ENCODE results near the gene LUC7L3.
"Not testable (repeated sequence)": the region's sequence is repeated elsewhere in the genome, so short reads cannot be mapped to it uniquely, and the experiment has no call there.

The LUC7L3 gene

DNA sequence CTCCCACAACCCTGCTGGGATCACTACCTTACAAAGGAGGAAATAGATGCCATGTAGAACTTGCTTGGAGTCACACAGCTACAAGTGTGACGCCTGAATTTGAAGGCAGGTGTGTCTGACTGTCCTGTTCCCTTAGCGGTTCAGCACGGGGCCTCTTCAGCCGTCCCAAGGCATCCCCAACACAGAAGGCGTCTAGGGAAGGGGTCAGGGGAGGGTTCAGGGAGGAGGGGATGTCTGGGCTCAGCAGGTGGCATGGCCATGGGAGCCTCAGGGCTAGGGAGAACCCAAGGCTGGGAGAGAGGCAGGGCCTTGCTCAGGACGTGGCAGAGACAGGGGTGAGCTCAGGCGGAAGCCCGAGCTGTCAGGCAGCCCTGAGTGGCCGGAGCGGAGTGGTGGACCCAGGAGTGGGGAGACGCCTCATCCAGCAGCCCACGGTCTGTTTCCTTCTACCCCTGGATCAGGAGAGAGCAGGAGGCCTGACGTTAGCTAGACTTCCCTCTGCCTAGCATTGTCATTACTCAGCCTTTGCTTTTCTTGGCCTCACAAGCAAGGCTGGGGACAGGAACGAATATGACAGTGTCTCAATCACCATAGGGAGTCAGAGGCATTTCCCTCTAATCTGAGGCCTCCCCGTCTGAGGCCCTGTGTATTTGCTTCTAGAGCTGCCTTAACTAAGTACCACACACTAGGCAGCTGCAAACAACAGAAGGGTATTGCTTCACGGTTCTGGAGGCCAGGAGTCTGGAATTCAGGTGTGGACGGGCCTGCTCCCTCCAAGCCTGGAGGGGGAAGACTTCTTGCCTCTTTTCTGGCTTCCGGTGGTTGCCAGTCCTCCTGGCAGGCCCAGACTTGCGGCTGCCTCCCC is 79.3 kb downstream of the LUC7L3 start:
- TF ChIP-seq, protein P1, sequence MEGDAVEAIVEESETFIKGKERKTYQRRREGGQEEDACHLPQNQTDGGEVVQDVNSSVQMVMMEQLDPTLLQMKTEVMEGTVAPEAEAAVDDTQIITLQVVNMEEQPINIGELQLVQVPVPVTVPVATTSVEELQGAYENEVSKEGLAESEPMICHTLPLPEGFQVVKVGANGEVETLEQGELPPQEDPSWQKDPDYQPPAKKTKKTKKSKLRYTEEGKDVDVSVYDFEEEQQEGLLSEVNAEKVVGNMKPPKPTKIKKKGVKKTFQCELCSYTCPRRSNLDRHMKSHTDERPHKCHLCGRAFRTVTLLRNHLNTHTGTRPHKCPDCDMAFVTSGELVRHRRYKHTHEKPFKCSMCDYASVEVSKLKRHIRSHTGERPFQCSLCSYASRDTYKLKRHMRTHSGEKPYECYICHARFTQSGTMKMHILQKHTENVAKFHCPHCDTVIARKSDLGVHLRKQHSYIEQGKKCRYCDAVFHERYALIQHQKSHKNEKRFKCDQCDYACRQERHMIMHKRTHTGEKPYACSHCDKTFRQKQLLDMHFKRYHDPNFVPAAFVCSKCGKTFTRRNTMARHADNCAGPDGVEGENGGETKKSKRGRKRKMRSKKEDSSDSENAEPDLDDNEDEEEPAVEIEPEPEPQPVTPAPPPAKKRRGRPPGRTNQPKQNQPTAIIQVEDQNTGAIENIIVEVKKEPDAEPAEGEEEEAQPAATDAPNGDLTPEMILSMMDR (conservative IDR thresholded peaks at IDR 0.05; ENCODE audit: low read depth, low read length) = no peak
- no peak for DNase-seq (ENCODE audit: low read depth)
- H3K4me3 ChIP-seq (ENCODE audit: low read depth, low read length) = no peak overlapping the region

DNA sequence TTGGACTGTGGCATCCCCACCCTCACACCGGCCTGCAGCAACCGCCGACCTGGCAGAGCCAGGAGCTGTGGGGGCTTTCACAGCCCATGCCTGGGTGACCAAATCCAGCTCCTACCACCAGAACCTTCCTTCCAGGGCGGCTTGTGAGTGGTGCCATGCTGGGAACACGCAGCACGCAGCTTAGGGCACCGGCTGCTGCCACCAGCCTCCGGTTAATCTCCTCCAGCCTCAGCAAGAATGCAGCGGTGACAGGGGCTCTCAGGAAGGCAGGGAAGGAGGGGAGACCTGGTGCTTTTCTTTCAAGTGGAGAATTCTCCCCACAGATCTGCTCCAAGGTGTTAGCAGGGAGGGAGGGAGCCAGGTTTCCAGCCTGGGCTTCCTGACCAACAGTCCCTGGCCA is 80.2 kb downstream of the LUC7L3 start:
- no peak overlapping the region for H3K4me3 ChIP-seq (ENCODE audit: low read depth, low read length)
- DNase-seq (ENCODE audit: low read depth) = no peak
- TF ChIP-seq, protein P1 (conservative IDR thresholded peaks at IDR 0.05; ENCODE audit: low read depth, low read length) = no peak

DNA sequence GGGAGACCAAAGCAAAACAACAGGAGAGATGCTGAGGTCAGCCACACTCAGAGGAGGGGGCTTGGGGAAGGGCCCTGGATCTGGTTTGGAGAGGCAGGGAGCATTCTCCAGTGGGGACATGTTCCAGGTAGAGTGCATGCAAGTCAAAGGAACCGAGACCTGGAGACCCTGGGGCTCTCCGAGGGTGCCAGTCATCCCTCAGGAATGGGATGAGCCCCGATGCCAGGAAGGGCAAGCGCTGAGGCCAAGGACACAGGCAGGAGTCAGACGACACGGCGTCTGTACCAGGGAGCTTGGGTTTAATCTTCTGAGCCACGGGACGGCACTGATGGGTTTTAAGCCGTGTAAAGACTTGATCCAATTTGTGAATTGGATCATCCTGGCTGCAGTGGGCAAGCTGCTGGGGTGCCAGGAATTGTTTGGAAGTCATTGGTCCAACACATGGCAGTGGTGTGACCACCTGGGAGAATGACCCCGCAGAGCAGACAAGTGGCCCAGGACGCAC is 80.8 kb downstream of the LUC7L3 start:
- no peak for DNase-seq (ENCODE audit: low read depth)
- TF ChIP-seq, protein P1 (conservative IDR thresholded peaks at IDR 0.05; ENCODE audit: low read depth, low read length) = no peak
- H3K4me3 ChIP-seq (ENCODE audit: low read depth, low read length) = no peak overlapping the region

DNA sequence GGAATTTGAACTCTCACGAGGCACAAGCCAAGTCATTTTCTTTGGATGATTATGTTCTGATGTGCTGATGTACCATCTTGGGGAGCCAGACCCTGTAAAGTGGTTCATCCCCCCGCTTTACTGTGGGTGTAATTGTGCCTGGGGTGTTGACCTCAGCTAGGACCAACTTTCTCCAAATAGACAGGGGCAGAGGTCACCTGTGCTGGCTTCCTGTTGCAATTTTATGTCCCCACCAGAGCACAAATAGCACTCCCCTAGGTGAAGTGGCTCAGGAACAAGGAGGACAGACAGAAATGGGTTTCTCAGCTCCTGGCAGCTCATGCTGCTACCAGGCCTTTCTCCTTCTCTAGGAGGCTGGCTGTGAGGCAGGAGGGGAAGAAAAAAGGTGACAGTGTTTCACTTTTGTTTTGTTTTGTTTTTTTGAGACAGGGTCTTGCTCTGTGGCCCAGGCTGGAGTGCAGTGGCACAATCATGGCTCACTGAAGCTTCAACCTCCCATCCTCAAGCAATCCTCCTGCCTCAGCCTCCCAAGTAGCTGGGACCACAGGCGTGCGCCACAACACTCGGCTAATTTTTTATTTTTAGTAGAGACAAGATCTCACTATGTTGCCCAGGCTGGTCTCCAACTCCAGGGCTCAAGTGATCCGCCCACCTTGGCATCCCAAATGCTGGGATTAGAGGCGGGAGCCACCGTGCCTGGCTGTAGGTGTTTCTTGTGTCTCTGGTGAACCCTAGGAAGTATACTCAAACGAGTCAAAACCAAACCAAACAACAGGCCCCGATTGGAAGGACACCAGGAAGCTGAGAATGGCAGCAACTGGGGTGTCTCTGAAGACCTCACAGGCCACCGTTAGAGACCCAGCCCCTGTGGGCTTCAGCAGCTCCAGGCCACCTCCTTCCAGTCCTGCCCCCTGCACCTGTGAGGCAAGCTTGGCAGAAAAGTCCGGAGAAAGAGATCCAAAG is 83.5 kb downstream of the LUC7L3 start:
- DNase-seq (ENCODE audit: low read depth) = no peak
- TF ChIP-seq, protein P1 (conservative IDR thresholded peaks at IDR 0.05; ENCODE audit: low read depth, low read length) = no peak
- H3K4me3 ChIP-seq (ENCODE audit: low read depth, low read length) = no peak overlapping the region

DNA sequence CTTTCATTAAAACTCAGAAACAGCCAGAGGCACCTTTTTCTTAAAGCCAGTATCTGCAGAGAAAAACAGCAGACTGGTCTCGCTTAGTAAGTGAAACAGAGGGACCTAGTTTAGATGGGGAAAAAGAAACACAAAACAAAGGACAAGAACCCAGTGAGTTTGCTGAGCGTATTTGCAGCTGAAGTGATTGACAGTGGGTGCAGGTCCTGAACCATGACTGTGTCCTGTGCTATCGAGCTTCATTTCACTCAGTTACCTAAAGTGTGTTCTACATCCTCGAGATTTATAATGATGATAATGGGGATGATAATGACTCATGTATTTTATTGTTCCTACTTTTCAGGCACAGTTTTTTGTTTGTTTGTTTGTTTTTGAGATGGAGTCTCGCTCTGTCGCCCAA is 84.3 kb downstream of the LUC7L3 start:
- TF ChIP-seq, protein P1 (conservative IDR thresholded peaks at IDR 0.05; ENCODE audit: low read depth, low read length) = no peak
- H3K4me3 ChIP-seq (ENCODE audit: low read depth, low read length) = no peak overlapping the region
- DNase-seq (ENCODE audit: low read depth) = no peak

DNA sequence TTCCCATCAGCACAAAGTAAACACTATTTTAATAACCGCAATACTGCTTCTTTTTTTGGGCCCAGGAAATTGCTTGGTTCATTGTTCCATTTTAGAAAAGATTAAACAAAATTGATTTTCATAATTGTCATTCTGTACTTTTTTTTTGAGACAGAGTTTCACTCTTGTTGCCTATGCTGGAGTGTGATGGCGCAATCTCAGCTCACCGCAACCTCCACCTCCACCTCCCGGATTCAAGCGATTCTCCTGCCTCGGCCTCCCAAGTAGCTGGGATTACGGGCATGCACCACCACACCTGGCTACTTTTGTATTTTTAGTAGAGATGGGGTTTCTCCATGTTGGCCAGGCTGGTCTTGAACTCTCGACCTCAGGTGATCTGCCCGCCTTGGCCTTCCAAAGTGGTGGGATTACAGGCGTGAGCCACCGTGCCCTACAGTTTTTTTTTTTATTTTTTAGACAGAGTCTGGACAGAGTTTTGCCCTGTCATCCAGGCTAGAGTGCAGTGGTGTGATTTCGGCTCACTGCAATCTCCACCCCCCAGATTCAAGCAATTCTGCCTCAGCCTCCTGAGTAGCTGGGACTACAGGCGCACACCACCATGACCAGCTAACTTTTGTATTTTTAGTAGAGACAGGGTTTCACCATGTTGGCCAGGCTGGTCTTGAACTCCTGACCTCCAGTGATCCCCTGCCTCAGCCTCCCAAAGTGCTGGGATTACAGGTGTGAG is 85.5 kb downstream of the LUC7L3 start:
- H3K4me3 ChIP-seq (ENCODE audit: low read depth, low read length); DNase-seq (ENCODE audit: low read depth): not testable (repeated sequence)
